Mesendoderm (in vitro differentiated cells): ENCODE data around the gene ELF1.

ENCODE experiments used
- DNase-seq: peaks from one replicate; pipeline ENCODE4 v3.0.0; 2013
- H2AK5ac ChIP-seq: 2 replicates; pipeline ENCODE4 v1.6.1; 2013; ENCODE audit warnings: low read length, inconsistent platforms
- H2BK120ac ChIP-seq: 2 replicates; pipeline ENCODE4 v1.6.1; 2013; ENCODE audit warnings: low read depth, mild to moderate bottlenecking, low read length, moderate library complexity, mixed read lengths
- H2BK15ac ChIP-seq: replicated peaks from 2 replicates; pipeline ENCODE4 v1.6.1; 2013; ENCODE audit warnings: low read depth, mild to moderate bottlenecking, moderate library complexity
- H2BK5ac ChIP-seq: 2 replicates; pipeline ENCODE4 v1.6.1; 2013; ENCODE audit warnings: low read length, inconsistent platforms
- H3K18ac ChIP-seq: 2 replicates; pipeline ENCODE4 v1.6.1; 2013; ENCODE audit warnings: mild to moderate bottlenecking, low read length, mixed read lengths
- H3K23ac ChIP-seq: one replicate; pipeline ENCODE4 v1.6.1; 2013; ENCODE audit warnings: low read length
- H3K27ac ChIP-seq: 2 replicates; pipeline ENCODE4 v1.5.1; 2013; ENCODE audit warnings: low read depth, mild to moderate bottlenecking, inconsistent platforms, low read length, moderate library complexity
- H3K27me3 ChIP-seq: 2 replicates; pipeline ENCODE4 v1.6.1; 2013; ENCODE audit warnings: low read length, control low read depth, mild to moderate bottlenecking, inconsistent platforms; ENCODE audit not compliant: insufficient read depth, poor library complexity
- H3K36me3 ChIP-seq: 2 replicates; pipeline ENCODE4 v1.6.1; 2013; ENCODE audit warnings: low read length, inconsistent platforms; ENCODE audit not compliant: control insufficient read depth, insufficient read depth
- H3K4ac ChIP-seq: one replicate; pipeline ENCODE4 v1.6.1; 2013; ENCODE audit warnings: low read depth, mild to moderate bottlenecking, low read length, moderate library complexity
- H3K4me1 ChIP-seq: 2 replicates; pipeline ENCODE4 v1.6.1; 2013; ENCODE audit warnings: low read depth, low read length, inconsistent platforms; ENCODE audit not compliant: control insufficient read depth
- H3K4me2 ChIP-seq: 2 replicates; pipeline ENCODE4 v1.6.1; 2013; ENCODE audit warnings: low read length
- H3K4me3 ChIP-seq: 2 replicates; pipeline ENCODE4 v1.5.1; 2013; ENCODE audit warnings: mild to moderate bottlenecking, low read length
- H3K56ac ChIP-seq: one replicate; pipeline ENCODE4 v1.6.1; 2013; ENCODE audit warnings: low read length
- H3K79me1 ChIP-seq: 2 replicates; pipeline ENCODE4 v1.6.1; 2013; ENCODE audit warnings: low read length, inconsistent platforms
- H3K79me2 ChIP-seq: 2 replicates; pipeline ENCODE4 v1.6.1; 2013; ENCODE audit warnings: mild to moderate bottlenecking, low read length; ENCODE audit not compliant: control insufficient read depth, insufficient read depth
- H3K9ac ChIP-seq: 2 replicates; pipeline ENCODE4 v1.6.1; 2013; ENCODE audit warnings: low read length, inconsistent platforms
- H4K5ac ChIP-seq: one replicate; pipeline ENCODE4 v1.6.1; 2013; ENCODE audit warnings: low read length
- H4K8ac ChIP-seq: one replicate; pipeline ENCODE4 v1.6.1; 2013; ENCODE audit warnings: low read depth, mild to moderate bottlenecking, control low read depth, low read length, moderate library complexity
- WGBS: extraction: QIAGEN DNeasy Blood & Tissue Kit; methylation state at CpG from one replicate; pipeline ENCODE4 v1.1.7; 2013; ENCODE audit warnings: low lambda C conversion rate, missing lambda C conversion rate; ENCODE audit not compliant: insufficient coverage; ENCODE audit errors: extremely low coverage; 5-methylcytosine and 5-hydroxymethylcytosine counted together

Gene ELF1

DNA sequence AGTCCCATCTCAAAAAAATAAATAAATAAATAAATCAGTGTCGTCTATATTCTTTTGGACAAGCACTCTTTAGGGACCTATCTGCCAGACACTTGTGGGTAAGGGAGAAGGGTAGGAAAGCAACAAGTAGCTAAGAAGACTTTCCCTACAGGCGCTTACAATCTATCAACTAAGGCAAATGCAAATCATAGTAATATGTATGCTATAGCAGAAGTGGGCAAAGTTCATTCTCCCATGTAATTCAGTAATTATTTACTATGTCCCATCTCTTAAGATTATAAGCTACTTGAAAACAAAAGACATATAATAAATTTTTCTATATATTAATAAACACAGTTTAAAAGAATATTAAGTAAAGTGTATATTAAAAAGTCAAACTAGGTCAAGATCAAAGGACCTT is 16.5 kb downstream of the ELF1 start:
- Histone ChIP-seq H2BK15ac (no peak overlapping the region), H3K27ac (no peak overlapping the region), H3K79me1 (no peaks in the 10 kb centered on the region), H4K8ac (no peak overlapping the region), H3K4me1 (no peaks in the 10 kb centered on the region), H4K5ac (no peak overlapping the region), H3K4ac (no peak overlapping the region), H3K27me3 (no peaks in the 10 kb centered on the region), H2BK5ac (no peak overlapping the region), H3K79me2 (no peaks in the 10 kb centered on the region), H3K56ac (no peak overlapping the region), H3K4me2 (no peak overlapping the region), H3K18ac (no peak overlapping the region), H3K4me3 (no peak overlapping the region), H2AK5ac (no peak overlapping the region), H3K9ac (no peak overlapping the region), H3K36me3 (no peaks in the 10 kb centered on the region), H3K23ac (no peak overlapping the region), H2BK120ac (no peak overlapping the region)
- no peak for DNase-seq
- no CpG with 5 or more reads among the region's 2 CpGs for WGBS

DNA sequence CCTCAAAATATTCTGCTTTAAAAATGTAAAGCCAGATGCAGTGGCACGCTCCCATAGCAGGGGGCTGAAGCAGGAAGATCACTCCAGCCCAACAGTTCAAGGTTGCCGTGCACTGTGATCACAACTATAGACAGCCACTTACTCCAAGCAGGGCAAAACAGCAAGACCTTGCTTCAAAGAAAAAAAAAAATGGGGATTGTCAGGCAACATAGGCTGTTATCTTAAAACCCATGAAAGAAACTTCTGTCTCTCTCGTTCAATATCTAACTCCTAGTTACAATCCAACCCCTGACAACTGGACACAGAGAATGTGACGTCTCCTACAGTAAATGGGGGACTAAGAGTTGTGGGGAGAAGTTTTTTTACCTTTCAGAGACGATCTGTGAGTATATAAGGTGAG is 17.4 kb downstream of the ELF1 start:
- Histone ChIP-seq H3K23ac (no peak overlapping the region), H3K4me1 (no peaks in the 10 kb centered on the region), H3K79me2 (no peaks in the 10 kb centered on the region), H2BK15ac (no peak overlapping the region), H2BK5ac (no peak overlapping the region), H3K56ac (no peak overlapping the region), H3K27ac (no peak overlapping the region), H3K9ac (no peak overlapping the region), H2BK120ac (no peak overlapping the region), H3K4ac (no peak overlapping the region), H3K27me3 (no peaks in the 10 kb centered on the region), H3K4me2 (no peak overlapping the region), H2AK5ac (no peak overlapping the region), H4K8ac (no peak overlapping the region), H3K4me3 (no peak overlapping the region), H4K5ac (no peak overlapping the region), H3K36me3 (no peaks in the 10 kb centered on the region), H3K79me1 (no peaks in the 10 kb centered on the region), H3K18ac (no peak overlapping the region)
- WGBS = no CpG with 5 or more reads among the region's 5 CpGs
- no peak for DNase-seq

DNA sequence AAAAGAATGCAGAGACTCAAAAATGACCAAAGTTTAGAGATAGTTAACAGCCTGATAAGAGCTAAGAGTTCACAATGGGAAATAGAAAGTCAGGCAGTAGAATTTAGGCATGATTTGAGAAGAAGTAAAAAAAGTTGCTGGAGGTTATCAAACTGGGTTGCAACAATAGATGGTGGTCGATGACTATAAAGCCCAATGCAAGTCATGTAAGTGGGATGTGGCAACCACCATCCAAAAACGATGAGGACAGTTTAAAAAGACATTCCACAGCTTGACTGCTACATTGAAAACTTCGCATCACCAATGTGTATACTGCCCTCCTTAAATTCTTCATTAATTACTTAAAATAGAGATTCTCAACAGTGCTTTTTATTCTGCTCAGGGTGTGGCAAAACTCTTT is 19.7 kb downstream of the ELF1 start:
- H3K23ac ChIP-seq = no peak overlapping the region
- WGBS = no CpG with 5 or more reads among the region's 3 CpGs
- no peak overlapping the region for H4K5ac ChIP-seq
- H4K8ac ChIP-seq = no peak overlapping the region
- H3K4me3 ChIP-seq = no peak overlapping the region
- no peaks in the 10 kb centered on the region for H3K79me2 ChIP-seq
- no peak overlapping the region for H2BK15ac ChIP-seq
- H3K4me2 ChIP-seq = no peak overlapping the region
- H3K27ac ChIP-seq = no peak overlapping the region
- no peak overlapping the region for H2BK5ac ChIP-seq
- H3K4ac ChIP-seq = no peak overlapping the region
- no peak overlapping the region for H2BK120ac ChIP-seq
- no peaks in the 10 kb centered on the region for H3K79me1 ChIP-seq
- no peak overlapping the region for H3K9ac ChIP-seq
- no peak for DNase-seq
- H3K36me3 ChIP-seq = no peaks in the 10 kb centered on the region
- H3K18ac ChIP-seq = no peak overlapping the region
- H2AK5ac ChIP-seq = no peak overlapping the region
- H3K56ac ChIP-seq = no peak overlapping the region
- H3K4me1 ChIP-seq = peaks cover 2% of the 10 kb centered on the region
- H3K27me3 ChIP-seq = no peaks in the 10 kb centered on the region

DNA sequence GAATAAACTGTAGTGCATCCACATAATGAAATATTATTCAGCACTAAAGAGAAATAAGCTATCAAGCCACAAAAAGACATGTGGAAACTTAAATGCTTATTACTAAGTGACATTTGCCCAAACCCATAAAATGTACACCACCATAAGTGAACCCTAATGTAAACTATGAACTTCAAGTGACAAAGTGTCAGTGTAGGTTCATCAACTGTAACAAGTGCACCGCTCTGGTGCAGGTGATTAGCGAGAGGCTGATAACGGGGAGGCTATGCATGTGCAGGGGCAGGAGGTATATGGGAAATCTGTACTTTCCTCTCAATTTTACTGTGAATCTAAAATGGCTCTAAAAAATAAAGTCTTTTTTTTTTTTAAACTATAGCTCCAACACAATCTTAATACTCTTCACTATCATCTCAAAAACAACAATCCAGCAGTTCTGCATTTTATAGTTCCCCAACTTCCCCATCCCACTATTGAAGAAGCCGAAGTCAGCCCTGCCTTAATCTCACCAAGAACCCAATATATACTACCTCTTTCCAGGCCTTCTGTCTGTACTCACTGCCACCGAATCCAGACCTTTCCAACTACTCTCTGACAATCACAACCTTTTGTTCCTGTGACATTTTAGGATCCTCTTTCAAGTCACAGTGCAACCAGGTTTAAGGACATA is 22.6 kb downstream of the ELF1 start:
- no CpG with 5 or more reads among the region's 5 CpGs for WGBS
- no peak overlapping the region for H2BK5ac ChIP-seq
- H3K27me3 ChIP-seq = no peaks in the 10 kb centered on the region
- H2BK15ac ChIP-seq = no peak overlapping the region
- H2AK5ac ChIP-seq = no peak overlapping the region
- no peak overlapping the region for H4K8ac ChIP-seq
- H3K79me1 ChIP-seq = no peaks in the 10 kb centered on the region
- peaks cover 2% of the 10 kb centered on the region for H3K4me1 ChIP-seq
- no peak overlapping the region for H3K56ac ChIP-seq
- DNase-seq = no peak
- no peak overlapping the region for H3K4me2 ChIP-seq
- H3K9ac ChIP-seq = no peak overlapping the region
- no peak overlapping the region for H3K23ac ChIP-seq
- no peaks in the 10 kb centered on the region for H3K79me2 ChIP-seq
- H3K4me3 ChIP-seq = no peak overlapping the region
- H3K36me3 ChIP-seq = no peaks in the 10 kb centered on the region
- H2BK120ac ChIP-seq = no peak overlapping the region
- no peak overlapping the region for H3K4ac ChIP-seq
- H3K18ac ChIP-seq = no peak overlapping the region
- H3K27ac ChIP-seq = no peak overlapping the region
- no peak overlapping the region for H4K5ac ChIP-seq

DNA sequence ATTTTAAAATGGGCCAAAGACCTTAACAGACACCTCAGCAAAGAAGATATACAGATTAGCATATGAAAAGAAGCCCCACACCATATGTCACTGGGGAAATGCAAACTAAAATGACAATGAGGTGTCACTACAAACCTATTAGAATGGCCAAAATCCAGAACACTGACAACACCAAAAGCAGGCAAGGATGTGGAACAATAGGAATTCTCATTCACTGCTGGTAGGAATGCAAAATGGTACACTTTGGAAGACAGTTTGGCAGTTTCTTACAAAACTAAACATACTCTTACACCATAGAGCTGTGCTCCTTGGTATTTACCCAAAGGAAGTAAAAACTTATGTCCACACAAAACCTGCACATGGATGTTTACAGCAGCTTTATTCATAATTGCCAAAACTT is 23.1 kb downstream of the ELF1 start:
- Histone ChIP-seq H4K8ac (no peak overlapping the region), H2BK120ac (no peak overlapping the region), H3K56ac (no peak overlapping the region), H2BK15ac (no peak overlapping the region), H3K4me3 (no peak overlapping the region), H3K27me3 (no peaks in the 10 kb centered on the region), H3K79me1 (no peaks in the 10 kb centered on the region), H3K27ac (no peak overlapping the region), H3K4me2 (no peak overlapping the region), H3K36me3 (no peaks in the 10 kb centered on the region), H3K4me1 (peaks cover 2% of the 10 kb centered on the region), H3K18ac (no peak overlapping the region), H3K23ac (no peak overlapping the region), H2AK5ac (no peak overlapping the region), H3K9ac (no peak overlapping the region), H2BK5ac (no peak overlapping the region), H3K4ac (no peak overlapping the region), H4K5ac (no peak overlapping the region), H3K79me2 (no peaks in the 10 kb centered on the region)
- DNase-seq = no peak

DNA sequence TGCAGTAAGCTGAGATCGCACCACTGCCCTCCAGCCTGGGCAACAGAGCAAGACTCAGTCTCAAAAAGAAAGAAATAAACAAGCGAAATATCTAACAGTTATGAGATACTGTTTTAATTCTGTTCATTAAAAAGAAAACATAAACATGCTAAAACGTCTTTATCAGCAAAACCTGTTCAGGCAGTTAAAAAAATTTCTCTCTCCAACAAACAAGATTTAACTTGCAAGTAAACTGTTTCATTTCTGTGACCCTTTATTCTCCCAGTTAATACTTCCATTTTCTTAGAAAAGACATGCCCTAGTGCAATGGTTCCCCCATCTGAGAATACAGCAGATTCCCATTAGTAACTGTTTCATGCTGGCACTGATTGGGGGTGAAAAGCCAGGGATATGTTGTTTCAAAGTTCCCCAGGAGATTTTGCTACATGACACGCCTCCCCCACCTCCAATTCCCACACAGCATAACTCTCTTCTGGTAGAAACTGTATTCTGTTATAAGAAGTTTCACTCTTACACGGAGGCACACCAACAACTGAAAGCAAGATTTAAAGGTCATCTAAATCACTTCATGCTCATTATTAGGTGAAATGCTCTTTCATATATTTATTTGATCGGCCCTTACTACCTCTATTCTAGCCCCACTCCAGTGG is 24.4 kb downstream of the ELF1 start:
- H3K4me3 ChIP-seq = no peak overlapping the region
- no peak overlapping the region for H2BK15ac ChIP-seq
- H3K4me2 ChIP-seq = no peak overlapping the region
- no CpG with 5 or more reads among the region's 6 CpGs for whole genome bisulfite sequencing
- no peaks in the 10 kb centered on the region for H3K79me2 ChIP-seq
- H3K9ac ChIP-seq = no peak overlapping the region
- H2BK120ac ChIP-seq = no peak overlapping the region
- no peak overlapping the region for H2BK5ac ChIP-seq
- peaks cover 2% of the 10 kb centered on the region for H3K4me1 ChIP-seq
- H4K8ac ChIP-seq = no peak overlapping the region
- H3K4ac ChIP-seq = no peak overlapping the region
- H2AK5ac ChIP-seq = no peak overlapping the region
- no peak overlapping the region for H3K27ac ChIP-seq
- no peak overlapping the region for H4K5ac ChIP-seq
- H3K23ac ChIP-seq = no peak overlapping the region
- no peaks in the 10 kb centered on the region for H3K27me3 ChIP-seq
- H3K56ac ChIP-seq = no peak overlapping the region
- H3K18ac ChIP-seq = no peak overlapping the region
- H3K79me1 ChIP-seq = no peaks in the 10 kb centered on the region
- H3K36me3 ChIP-seq = no peaks in the 10 kb centered on the region
- no peak for DNase-seq
